Measurements from ENCODE around the gene PHOX2B. TPM values are rescaled to one million over a fixed set of nuclear protein-coding genes. Genes with fewer than 3 reads are reported as not detected.
A peak's percentile ranks its signal among the peaks of the same experiment; 100 is the strongest.

Gene PHOX2B
- total and polyA plus RNA-seq, 2 of the 4 experiments (the other 2 are of a cell fraction) = not detected

DNA sequence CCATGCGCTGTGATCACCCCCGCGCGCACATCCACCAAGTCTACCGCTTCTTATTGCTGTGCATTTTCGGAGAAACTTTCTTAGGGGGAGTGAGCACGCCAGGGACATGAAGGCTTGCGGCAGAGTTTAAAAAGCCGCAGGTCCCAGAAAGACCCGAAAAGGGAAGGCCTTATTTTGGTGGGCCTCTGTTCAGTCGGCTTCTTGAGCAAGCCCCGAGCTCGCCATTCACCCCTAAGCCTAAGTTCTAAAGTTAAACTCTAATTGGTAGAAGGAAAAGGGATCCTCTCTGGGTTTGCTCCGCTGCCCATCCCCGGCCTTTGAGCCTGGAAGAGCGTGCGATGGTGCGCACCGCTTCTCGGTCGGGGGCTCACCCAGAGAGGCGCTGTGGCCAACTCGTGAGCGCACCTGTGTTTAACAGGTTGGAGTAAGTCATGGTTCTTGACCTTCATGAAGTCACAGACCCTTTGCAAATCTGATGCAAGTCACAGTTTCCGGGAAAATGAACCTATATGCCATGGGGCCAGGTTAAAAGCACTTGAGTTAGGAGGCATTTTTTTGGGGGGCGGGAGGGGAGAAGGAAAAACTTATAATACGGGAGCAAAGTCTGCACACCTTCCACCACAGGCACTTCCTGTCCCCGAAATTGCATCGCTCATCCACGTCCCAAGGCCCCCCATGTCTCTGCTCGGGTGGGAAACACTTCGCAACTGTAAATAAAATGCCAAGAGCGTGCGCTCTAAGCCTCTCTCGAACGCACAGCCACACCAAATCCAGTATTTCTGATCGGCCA, 1.9 kb downstream of the PHOX2B start:
- Histone ChIP-seq H3K14ac (replicated peaks; ENCODE audit: low read depth, low read length) (no peak overlapping the region), H2BK20ac (ENCODE audit: low read depth, low read length) (no peak overlapping the region), H3K9ac (ENCODE audit: low read depth, low read length) (no peak overlapping the region), H3K27ac (ENCODE audit: insufficient read depth, low read length) (no peak overlapping the region), H3K79me1 (ENCODE audit: low read depth in 1 of 2, low read length in 2 of 2) (no peaks in the 10 kb centered on the region), H3K4me1 (ENCODE audit: control insufficient read depth, insufficient read depth, low read length) (no peaks in the 10 kb centered on the region; the same call in 1 of the 2 replicates), H2BK5ac (ENCODE audit: low read depth, low read length, poor library complexity, severe bottlenecking) (no peak overlapping the region), H2AFZ (replicated peaks; ENCODE audit: low read length, poor library complexity) (no peak overlapping the region), H3K4ac (ENCODE audit: low read depth, low read length) (no peak overlapping the region), H3K36me3 (ENCODE audit: control insufficient read depth, insufficient read depth, low read length) (no peaks in the 10 kb centered on the region), H3K23ac (ENCODE audit: low read depth, low read length) (no peak overlapping the region), H4K8ac (ENCODE audit: low read depth in 2 of 2, low read length in 2 of 2) (no peak overlapping the region), H2BK120ac (ENCODE audit: low read depth, low read length) (no peak overlapping the region), H2AK9ac (replicated peaks; ENCODE audit: low read depth, low read length, poor library complexity) (no peak overlapping the region), H2AK5ac (ENCODE audit: low read depth, low read length) (no peak overlapping the region), H3K9me3 (ENCODE audit: control insufficient read depth, insufficient read depth, low read length) (peaks cover 28% of the 10 kb centered on the region), H3K56ac (ENCODE audit: extremely low read depth, insufficient read depth, low read length) (no peak overlapping the region), H2BK15ac (ENCODE audit: low read depth, low read length) (no peak overlapping the region), H3K9me1 (ENCODE audit: insufficient read depth, low read length) (no peaks in the 10 kb centered on the region), H4K5ac (ENCODE audit: low read depth, low read length) (no peak overlapping the region), H3K27me3 (ENCODE audit: control insufficient read depth, insufficient read depth, low read length) (peaks cover 95% of the 10 kb centered on the region), H3K4me3 (ENCODE audit: insufficient read depth, low read depth, low read length) (no peak overlapping the region), H4K20me1 (ENCODE audit: insufficient read depth, low read length) (peaks cover 6% of the 10 kb centered on the region; the same call in 1 of the 2 replicates), H3K18ac (ENCODE audit: low read depth, low read length) (no peak overlapping the region), H4K91ac (ENCODE audit: insufficient read depth, low read depth, low read length) (no peak overlapping the region), H3K4me2 (ENCODE audit: low read depth, low read length) (peak overlapping the region; percentile 16; the same call in 1 of the 2 replicates)
- in situ Hi-C loops (cut with MboI; ENCODE audit: low sequenced_read_pairs) = no loop called here
- 10% methylated on average over 2 of the region's 37 CpGs; no CpG with 5 or more reads in 1 of the 2 experiments for WGBS, 2 experiments (ENCODE audit: extremely low coverage in 2 of 2, insufficient read length in 1 of 2)
- no peak for TF ChIP-seq CHD1 (IDR thresholded peaks at IDR 0.05; ENCODE audit: low read depth, low read length)
- no peak for TF ChIP-seq CEBPB (IDR thresholded peaks at IDR 0.05; ENCODE audit: low read depth, low read length)
- TF ChIP-seq POLR2A (IDR thresholded peaks at IDR 0.05; ENCODE audit: low read depth, low read length) = no peak
- no peak for TF ChIP-seq MAZ (IDR thresholded peaks at IDR 0.05; ENCODE audit: borderline replicate concordance, low read depth, low read length)
- TF ChIP-seq MAFK (IDR thresholded peaks at IDR 0.05; ENCODE audit: low read depth, low read length) = no peak
- TF ChIP-seq, protein P1, sequence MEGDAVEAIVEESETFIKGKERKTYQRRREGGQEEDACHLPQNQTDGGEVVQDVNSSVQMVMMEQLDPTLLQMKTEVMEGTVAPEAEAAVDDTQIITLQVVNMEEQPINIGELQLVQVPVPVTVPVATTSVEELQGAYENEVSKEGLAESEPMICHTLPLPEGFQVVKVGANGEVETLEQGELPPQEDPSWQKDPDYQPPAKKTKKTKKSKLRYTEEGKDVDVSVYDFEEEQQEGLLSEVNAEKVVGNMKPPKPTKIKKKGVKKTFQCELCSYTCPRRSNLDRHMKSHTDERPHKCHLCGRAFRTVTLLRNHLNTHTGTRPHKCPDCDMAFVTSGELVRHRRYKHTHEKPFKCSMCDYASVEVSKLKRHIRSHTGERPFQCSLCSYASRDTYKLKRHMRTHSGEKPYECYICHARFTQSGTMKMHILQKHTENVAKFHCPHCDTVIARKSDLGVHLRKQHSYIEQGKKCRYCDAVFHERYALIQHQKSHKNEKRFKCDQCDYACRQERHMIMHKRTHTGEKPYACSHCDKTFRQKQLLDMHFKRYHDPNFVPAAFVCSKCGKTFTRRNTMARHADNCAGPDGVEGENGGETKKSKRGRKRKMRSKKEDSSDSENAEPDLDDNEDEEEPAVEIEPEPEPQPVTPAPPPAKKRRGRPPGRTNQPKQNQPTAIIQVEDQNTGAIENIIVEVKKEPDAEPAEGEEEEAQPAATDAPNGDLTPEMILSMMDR (conservative IDR thresholded peaks at IDR 0.05; ENCODE audit: low read depth, low read length) = no peak
- no peak for TF ChIP-seq RCOR1 (IDR thresholded peaks at IDR 0.05; ENCODE audit: insufficient replicate concordance, low read length)
- no peak for TF ChIP-seq RFX5 (IDR thresholded peaks at IDR 0.05; ENCODE audit: low read depth, low read length)
- TF ChIP-seq, protein P2, sequence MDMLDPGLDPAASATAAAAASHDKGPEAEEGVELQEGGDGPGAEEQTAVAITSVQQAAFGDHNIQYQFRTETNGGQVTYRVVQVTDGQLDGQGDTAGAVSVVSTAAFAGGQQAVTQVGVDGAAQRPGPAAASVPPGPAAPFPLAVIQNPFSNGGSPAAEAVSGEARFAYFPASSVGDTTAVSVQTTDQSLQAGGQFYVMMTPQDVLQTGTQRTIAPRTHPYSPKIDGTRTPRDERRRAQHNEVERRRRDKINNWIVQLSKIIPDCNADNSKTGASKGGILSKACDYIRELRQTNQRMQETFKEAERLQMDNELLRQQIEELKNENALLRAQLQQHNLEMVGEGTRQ (IDR thresholded peaks at IDR 0.05; ENCODE audit: low read depth, low read length) = no peak
- TF ChIP-seq RAD21 (IDR thresholded peaks at IDR 0.05; ENCODE audit: low read length) = no peak
- TF ChIP-seq ELK1 (IDR thresholded peaks at IDR 0.05; ENCODE audit: borderline replicate concordance, low read depth, low read length) = no peak
- no peak for TF ChIP-seq SMC3 (IDR thresholded peaks at IDR 0.05; ENCODE audit: low read depth, low read length)
- no peak for TF ChIP-seq FOS (IDR thresholded peaks at IDR 0.05; ENCODE audit: low read depth, low read length)
- no peak for TF ChIP-seq NFE2L2 (IDR thresholded peaks at IDR 0.05; ENCODE audit: low read depth, low read length)
- no peak for TF ChIP-seq MXI1 (IDR thresholded peaks at IDR 0.05; ENCODE audit: borderline replicate concordance, low read depth, low read length)
- no TSS peak for BruUV-seq (replicated peaks)
- ChIA-PET POLR2A (ENCODE audit: unreplicated experiment) (no interaction called here), CTCF (no interaction called here)
- no peak for DNase-seq
- no peak for ATAC-seq (ENCODE audit: low read depth)
- dilution Hi-C loops (cut with HindIII; ENCODE audit: low sequenced_read_pairs, unreplicated experiment) = no loop called here
- intact Hi-C loops (cut with micrococcal nuclease) = no loop called here

Measured in IMR-90 (cell line).